ENCODE results near the gene KCNH3. TPM values are rescaled to one million over a fixed set of nuclear protein-coding genes. Genes with fewer than 3 reads are reported as not detected.

KCNH3 gene
- total and polyA plus RNA-seq, 2 experiments from 2014 or later, result 0.21 to 0.52 TPM

GRCh38 chr12:49558526-49558925 lies 19.7 kb downstream of the KCNH3 start (continued):
- no peak for TF ChIP-seq ZNF462 (CRISPR knock-in tag; IDR thresholded peaks at IDR 0.05)
- no peak for TF ChIP-seq ETS1 (IDR thresholded peaks at IDR 0.05)
- no peak for TF ChIP-seq ZNF114 (CRISPR knock-in tag; IDR thresholded peaks at IDR 0.05)
- no peak for TF ChIP-seq ZNF331 (CRISPR knock-in tag; IDR thresholded peaks at IDR 0.05; ENCODE audit: low read depth)

- no peak overlapping the region for H3K27ac ChIP-seq (ENCODE audit: low read depth)
- no peaks in the 10 kb centered on the region for H3K27me3 ChIP-seq (ENCODE audit: insufficient read depth)
- no peaks in the 10 kb centered on the region for H3K4me1 ChIP-seq (ENCODE audit: insufficient read depth)
- no peak overlapping the region for H3K4me2 ChIP-seq
- Mint-ChIP-seq H3K4me3 (no peak overlapping the region), H3K9me3 (no peaks in the 10 kb centered on the region), H3K4me1 (no peaks in the 10 kb centered on the region), H3K27ac (no peak overlapping the region), H3K27me3 (ENCODE audit: insufficient read depth, low read depth, poor library complexity) (peaks cover 10% of the 10 kb centered on the region), H3K36me3 (ENCODE audit: low read depth) (peaks cover 57% of the 10 kb centered on the region)
- H3F3A ChIP-seq (replicated peaks; ENCODE audit: low read depth), result no peaks in the 10 kb centered on the region
- H3K79me2 ChIP-seq (replicated peaks; ENCODE audit: insufficient read depth), result no peaks in the 10 kb centered on the region
- H3K9me2 ChIP-seq (ENCODE audit: insufficient read depth), result no peaks in the 10 kb centered on the region
- DNase-seq (ENCODE audit: low spot score) (no peak), ATAC-seq (no peak)
- H4K20me1 ChIP-seq (replicated peaks; ENCODE audit: insufficient read depth), result no peaks in the 10 kb centered on the region
- H3K36me3 ChIP-seq (ENCODE audit: insufficient read depth), result peaks cover 31% of the 10 kb centered on the region
- no peak overlapping the region for H2AFZ ChIP-seq
- H3K4me3 ChIP-seq, result no peak overlapping the region
- no peak for TF ChIP-seq POLR2AphosphoS5 (IDR thresholded peaks at IDR 0.05; ENCODE audit: low read depth)
- TF ChIP-seq EZH2 (IDR thresholded peaks at IDR 0.05; ENCODE audit: low read depth, unreplicated experiment), result no peak
- TF ChIP-seq JUNB (IDR thresholded peaks at IDR 0.05; ENCODE audit: unreplicated experiment), result no peak
- no peak for TF ChIP-seq STAT1 (IDR thresholded peaks at IDR 0.05; ENCODE audit: unreplicated experiment)
- no peak for TF ChIP-seq NANOG (IDR thresholded peaks at IDR 0.05; ENCODE audit: borderline replicate concordance)
- TF ChIP-seq REST (IDR thresholded peaks at IDR 0.05; ENCODE audit: unreplicated experiment), result no peak
- no peak for TF ChIP-seq CREB1 (CRISPR knock-in tag; IDR thresholded peaks at IDR 0.05; ENCODE audit: low read depth)
- no peak for TF ChIP-seq ZNF114 (CRISPR knock-in tag; IDR thresholded peaks at IDR 0.05)
- TF ChIP-seq ETS1 (IDR thresholded peaks at IDR 0.05), result no peak
These were observed 20.3 kb downstream of the KCNH3 start for GRCh38 chr12:49559011-49559675.

Data from GM23338 (cell line).